Gastrocnemius medialis (tissue), 4 donors: ENCODE data around the gene HSD11B1L.

Experiments used
- CTCF ChIP-seq, 5 experiments: fragments of 450-650 bp in 3 of 5; fragments of 200-600 bp in 2 of 5; sonication (generic) in 2 of 5; IDR thresholded peaks in 4 of 5; conservative IDR thresholded peaks in 1 of 5; 1 replicate in 4 of 5; 2 replicates in 1 of 5; pipeline ENCODE4 v1.5.1; 2016 to 2019; ENCODE audit warnings: antibody characterized with exemption in 5 of 5, mild to moderate bottlenecking in 3 of 5, moderate library complexity in 3 of 5
- POLR2A ChIP-seq, 2 donors: fragments of 450-650 bp; IDR thresholded peaks; one replicate each; pipeline ENCODE4 v1.6.1; 2017; ENCODE audit warnings: antibody characterized with exemption in 2 of 2, mild to moderate bottlenecking in 2 of 2, moderate library complexity in 2 of 2

- no peak for TF ChIP-seq CTCF (IDR thresholded peaks at IDR 0.05 in 4 of 5, conservative IDR thresholded peaks at IDR 0.05 in 1 of 5)
- no peak for TF ChIP-seq POLR2A (IDR thresholded peaks at IDR 0.05)
Measured at GRCh38 chr19:5673752-5674151, 7.1 kb upstream of the HSD11B1L start.
